Gastroesophageal sphincter (tissue), 4 donors: ENCODE data around the gene L3MBTL1. TPM values are rescaled to one million over a fixed set of nuclear protein-coding genes. Genes with fewer than 3 reads are reported as not detected.

Experiments used
- ATAC-seq: fragments of 150-250 bp; one replicate; pipeline ENCODE4 v1.9.1; 2016; ENCODE audit warnings: mild to moderate bottlenecking, moderate library complexity
- H3K27ac ChIP-seq, 4 donors: fragments of 200-600 bp; sonication (generic) in 3 of 4; 1 replicate in 3 of 4; 2 replicates in 1 of 4; pipeline ENCODE4 v1.5.1; 2016 to 2019
- H3K27me3 ChIP-seq: fragments of 200-600 bp; sonication (generic); one replicate; pipeline ENCODE4 v1.5.1; 2019
- H3K36me3 ChIP-seq, 2 donors: fragments of 200-600 bp; sonication (generic); one replicate each; pipeline ENCODE4 v1.5.1; 2019; ENCODE audit warnings: control low read depth in 1 of 2
- H3K4me1 ChIP-seq, 3 donors: fragments of 200-600 bp; sonication (generic); 1 replicate in 2 of 3; 2 replicates in 1 of 3; pipeline ENCODE4 v1.5.1; 2016 to 2019; ENCODE audit warnings: control low read depth in 2 of 3
- H3K4me3 ChIP-seq, 2 donors: fragments of 200-600 bp; sonication (generic); one replicate each; pipeline ENCODE4 v1.5.1; 2019; ENCODE audit warnings: mild to moderate bottlenecking in 1 of 2, moderate library complexity in 1 of 2
- H3K9me3 ChIP-seq, 3 donors: fragments of 200-600 bp; sonication (generic); one replicate each; pipeline ENCODE4 v1.5.1; 2017 to 2019; ENCODE audit warnings: control low read depth in 2 of 3
- CTCF ChIP-seq, 4 experiments: fragments of 200-600 bp in 2 of 4; fragments of 450-650 bp in 2 of 4; sonication (generic) in 1 of 4; IDR thresholded peaks; one replicate each; pipeline ENCODE4 v1.5.1; 2017 to 2019; ENCODE audit warnings: antibody characterized with exemption in 4 of 4, mild to moderate bottlenecking in 2 of 4, moderate library complexity in 2 of 4
- EP300 ChIP-seq: sonication (generic); formaldehyde crosslinking; IDR thresholded peaks from one replicate; pipeline ENCODE4 v1.6.1; 2017; ENCODE audit warnings: antibody characterized with exemption, mild to moderate bottlenecking
- POLR2A ChIP-seq, 2 donors: fragments of 450-650 bp; IDR thresholded peaks; one replicate each; pipeline ENCODE4 v1.6.1; 2017; ENCODE audit warnings: antibody characterized with exemption in 2 of 2, mild to moderate bottlenecking in 2 of 2, moderate library complexity in 1 of 2
- POLR2AphosphoS5 ChIP-seq: sonication (generic); formaldehyde crosslinking; IDR thresholded peaks from one replicate; pipeline ENCODE4 v1.6.1; 2017; ENCODE audit warnings: antibody characterized with exemption
- WGBS, 2 donors: methylation state at CpG; one replicate each; pipeline ENCODE4 v1.1.5; 2018; ENCODE audit warnings: low coverage in 1 of 2; 5-methylcytosine and 5-hydroxymethylcytosine counted together
- total RNA-seq, 4 donors: library from RNA; depleted of rRNA; stranded (reverse); fragments of >200 nt; gene quantifications; one replicate each; pipeline ENCODE4 v1.1.0, GENCODE V29; 2016

The L3MBTL1 gene
- total RNA-seq, 4 donors from 2014 or later, result 7.5 to 34.7 (median 15.7) TPM

GRCh38 chr20:43571771-43572170 is 64.3 kb downstream of the L3MBTL1 start:
- no peak for ATAC-seq
- H3K9me3 ChIP-seq, result no peaks in the 10 kb centered on the region
- 95 to 100% methylated on average over 1 to 4 of the region's 6 CpGs for WGBS, 2 donors
- no peak overlapping the region for H3K4me3 ChIP-seq
- no peaks in the 10 kb centered on the region for H3K36me3 ChIP-seq
- H3K27ac ChIP-seq, result no peak overlapping the region
- H3K27me3 ChIP-seq, result no peaks in the 10 kb centered on the region
- TF ChIP-seq POLR2AphosphoS5 (no peak), POLR2A (IDR thresholded peaks at IDR 0.05) (no peak), EP300 (no peak), CTCF (IDR thresholded peaks at IDR 0.05) (no peak)
- H3K4me1 ChIP-seq, result no peaks in the 10 kb centered on the region

GRCh38 chr20:43572891-43573290 is 65.4 kb downstream of the L3MBTL1 start:
- ATAC-seq, result no peak
- no peak for TF ChIP-seq EP300
- no peak for TF ChIP-seq POLR2AphosphoS5
- TF ChIP-seq POLR2A (IDR thresholded peaks at IDR 0.05), result no peak
- no peak for TF ChIP-seq CTCF (IDR thresholded peaks at IDR 0.05)
- WGBS, 2 donors, result 93% methylated on average over 3 of the region's 8 CpGs; no CpG with 5 or more reads in 1 of the 2 donors
- no peaks in the 10 kb centered on the region for H3K9me3 ChIP-seq
- no peaks in the 10 kb centered on the region for H3K27me3 ChIP-seq
- no peaks in the 10 kb centered on the region for H3K36me3 ChIP-seq
- H3K4me1 ChIP-seq, result no peaks in the 10 kb centered on the region
- H3K4me3 ChIP-seq, result no peak overlapping the region
- H3K27ac ChIP-seq, result no peak overlapping the region

- H3K4me1 ChIP-seq, result no peaks in the 10 kb centered on the region
- TF ChIP-seq POLR2AphosphoS5, result no peak
- no peak for TF ChIP-seq CTCF (IDR thresholded peaks at IDR 0.05)
- no peak for TF ChIP-seq POLR2A (IDR thresholded peaks at IDR 0.05)
- TF ChIP-seq EP300, result no peak
- H3K27ac ChIP-seq, result no peak overlapping the region
- H3K27me3 ChIP-seq, result no peaks in the 10 kb centered on the region
- H3K9me3 ChIP-seq, result no peaks in the 10 kb centered on the region
- H3K36me3 ChIP-seq, result no peaks in the 10 kb centered on the region
- no peak for ATAC-seq
- 30 to 80% methylated on average over 1 to 2 of the region's 10 CpGs for WGBS, 2 donors
- H3K4me3 ChIP-seq, result no peak overlapping the region
Measured at GRCh38 chr20:43576108-43576507, 68.6 kb downstream of the L3MBTL1 start.

GRCh38 chr20:43579861-43580793 is 72.6 kb downstream of the L3MBTL1 start:
- WGBS, 2 donors, result 64 to 65% methylated on average over 5 to 7 of the region's 7 CpGs
- Histone ChIP-seq H3K27me3 (no peaks in the 10 kb centered on the region), H3K4me3 (no peak overlapping the region), H3K9me3 (no peaks in the 10 kb centered on the region), H3K4me1 (no peaks in the 10 kb centered on the region), H3K36me3 (no peaks in the 10 kb centered on the region), H3K27ac (no peak overlapping the region)
- ATAC-seq, result no peak
- TF ChIP-seq EP300 (no peak), CTCF (IDR thresholded peaks at IDR 0.05) (no peak), POLR2AphosphoS5 (no peak), POLR2A (IDR thresholded peaks at IDR 0.05) (no peak)
